HUES48 (cell line): ENCODE results near the gene RFX3.

ENCODE experiments used
- H3K27ac ChIP-seq: one replicate; pipeline ENCODE4 v1.7.0; 2013; ENCODE audit warnings: low read depth, low read length, inconsistent platforms
- H3K27me3 ChIP-seq: 2 replicates; pipeline ENCODE4 v1.6.1; 2013; ENCODE audit warnings: mild to moderate bottlenecking, low read length; ENCODE audit not compliant: control insufficient read depth, insufficient read depth
- H3K36me3 ChIP-seq: 2 replicates; pipeline ENCODE4 v1.6.1; 2013; ENCODE audit warnings: low read length; ENCODE audit not compliant: control insufficient read depth, insufficient read depth
- H3K4me1 ChIP-seq: 2 replicates; pipeline ENCODE4 v1.6.1; 2013; ENCODE audit warnings: mild to moderate bottlenecking, low read length; ENCODE audit not compliant: control insufficient read depth, insufficient read depth
- H3K4me3 ChIP-seq: 2 replicates; pipeline ENCODE4 v1.5.1; 2013; ENCODE audit warnings: mild to moderate bottlenecking, low read depth, low read length
- H3K9ac ChIP-seq: 2 replicates; pipeline ENCODE4 v1.6.1; 2013; ENCODE audit warnings: mild to moderate bottlenecking, low read depth, low read length, moderate library complexity
- H3K9me3 ChIP-seq: 2 replicates; pipeline ENCODE4 v1.6.1; 2013; ENCODE audit warnings: low read length; ENCODE audit not compliant: control insufficient read depth, insufficient read depth

Gene RFX3

GRCh38 chr9:3455717-3456116 is 70.1 kb downstream of the RFX3 start:
- Histone ChIP-seq H3K27me3 (no peaks in the 10 kb centered on the region), H3K4me1 (0 out of 2 replicates have a peak, but pooled peaks cover 6% of the 10 kb centered on the region), H3K9ac (no peak overlapping the region), H3K4me3 (no peak overlapping the region), H3K9me3 (no peaks in the 10 kb centered on the region), H3K27ac (no peak overlapping the region), H3K36me3 (no peaks in the 10 kb centered on the region)

- no peaks in the 10 kb centered on the region for H3K36me3 ChIP-seq
- H3K27ac ChIP-seq, result no peak overlapping the region
- no peaks in the 10 kb centered on the region for H3K9me3 ChIP-seq
- H3K9ac ChIP-seq, result no peak overlapping the region
- no peaks in the 10 kb centered on the region for H3K27me3 ChIP-seq
- H3K4me1 ChIP-seq, result 0 out of 2 replicates have a peak, but pooled peaks cover 6% of the 10 kb centered on the region
- H3K4me3 ChIP-seq, result no peak overlapping the region
Measured at GRCh38 chr9:3455094-3455493, 70.7 kb downstream of the RFX3 start.

- Histone ChIP-seq H3K9ac (no peak overlapping the region), H3K4me3 (no peak overlapping the region), H3K27ac (no peak overlapping the region), H3K36me3 (no peaks in the 10 kb centered on the region), H3K4me1 (0 out of 2 replicates have a peak, but pooled peaks cover 6% of the 10 kb centered on the region), H3K9me3 (no peaks in the 10 kb centered on the region), H3K27me3 (no peaks in the 10 kb centered on the region)
Measured at GRCh38 chr9:3451956-3452355, 73.8 kb downstream of the RFX3 start.

- Histone ChIP-seq H3K4me3 (no peak overlapping the region), H3K36me3 (no peaks in the 10 kb centered on the region), H3K27ac (no peak overlapping the region), H3K9ac (no peak overlapping the region), H3K4me1 (no peaks in the 10 kb centered on the region), H3K27me3 (no peaks in the 10 kb centered on the region), H3K9me3 (no peaks in the 10 kb centered on the region)
Measured at GRCh38 chr9:3447788-3448187, 78.0 kb downstream of the RFX3 start.

GRCh38 chr9:3447143-3447542 is 78.7 kb downstream of the RFX3 start:
- Histone ChIP-seq H3K9ac (no peak overlapping the region), H3K4me1 (no peaks in the 10 kb centered on the region), H3K27ac (no peak overlapping the region), H3K4me3 (no peak overlapping the region), H3K9me3 (no peaks in the 10 kb centered on the region), H3K36me3 (no peaks in the 10 kb centered on the region), H3K27me3 (no peaks in the 10 kb centered on the region)

DNA sequence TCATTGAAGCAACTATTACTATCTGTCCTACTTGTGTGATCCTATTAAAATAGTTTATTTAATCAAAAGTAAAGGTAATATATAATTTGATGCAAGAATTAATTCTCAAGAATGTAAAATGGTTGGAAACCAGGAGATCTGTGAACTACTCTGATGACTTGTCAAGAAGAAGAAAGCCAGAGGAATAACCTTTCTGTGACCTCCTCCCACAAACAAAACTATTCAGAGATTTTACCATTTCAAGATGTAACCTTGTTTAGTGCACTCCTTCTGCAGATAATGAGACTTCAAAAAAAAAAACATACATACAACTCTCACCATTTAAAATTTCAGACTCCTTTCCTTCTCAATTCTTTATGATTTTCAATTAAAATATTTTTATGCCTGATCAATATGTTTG is 79.5 kb downstream of the RFX3 start:
- Histone ChIP-seq H3K9ac (no peak overlapping the region), H3K4me3 (no peak overlapping the region), H3K27me3 (no peaks in the 10 kb centered on the region), H3K4me1 (no peaks in the 10 kb centered on the region), H3K9me3 (no peaks in the 10 kb centered on the region), H3K27ac (no peak overlapping the region), H3K36me3 (no peaks in the 10 kb centered on the region)

- Histone ChIP-seq H3K4me1 (no peaks in the 10 kb centered on the region; the same call in 1 of the 2 replicates), H3K36me3 (no peaks in the 10 kb centered on the region), H3K27ac (no peak overlapping the region), H3K9ac (no peak overlapping the region), H3K27me3 (no peaks in the 10 kb centered on the region), H3K4me3 (no peak overlapping the region), H3K9me3 (no peaks in the 10 kb centered on the region)
Measured at GRCh38 chr9:3444016-3444415, 81.8 kb downstream of the RFX3 start.

- Histone ChIP-seq H3K27me3 (no peaks in the 10 kb centered on the region), H3K9ac (no peak overlapping the region), H3K36me3 (no peaks in the 10 kb centered on the region), H3K4me1 (no peaks in the 10 kb centered on the region; the same call in 1 of the 2 replicates), H3K4me3 (no peak overlapping the region), H3K27ac (no peak overlapping the region), H3K9me3 (no peaks in the 10 kb centered on the region)
Measured at GRCh38 chr9:3441197-3441816, 84.5 kb downstream of the RFX3 start.

DNA sequence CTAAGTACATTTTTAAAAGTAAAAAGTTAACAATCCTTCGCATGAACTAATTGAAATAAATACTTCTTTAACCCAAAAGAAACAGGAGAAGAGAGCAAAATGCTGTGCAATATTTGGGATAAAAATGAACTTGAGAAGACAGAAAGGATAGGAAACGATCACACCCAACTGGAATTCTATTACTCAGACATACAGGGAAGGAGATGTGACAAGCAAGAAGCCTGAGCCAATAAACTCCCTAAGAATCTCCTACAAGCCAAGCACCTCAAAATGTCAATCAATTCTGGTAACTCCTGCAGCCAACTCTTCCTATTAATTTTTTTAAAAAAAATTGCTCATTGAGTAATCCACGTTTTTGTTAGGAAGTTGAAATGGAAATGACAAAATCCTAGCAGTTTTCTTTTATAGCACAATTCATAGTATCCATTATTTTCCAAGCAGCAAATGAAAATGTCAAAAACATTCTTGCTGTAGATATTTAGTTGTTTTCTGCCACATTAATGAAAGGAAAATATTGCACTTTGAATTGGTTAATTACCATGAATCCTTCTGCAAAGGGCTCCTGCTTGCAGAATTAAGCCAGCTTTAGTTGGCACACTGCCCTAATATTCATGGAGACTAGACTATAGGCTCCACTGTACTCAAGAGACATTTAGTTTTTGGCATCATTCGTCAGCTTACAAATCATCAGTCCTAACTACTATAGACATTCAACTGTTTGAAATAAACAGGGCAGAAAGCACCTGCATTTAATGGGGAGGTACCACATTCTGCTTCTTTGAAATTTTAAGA is 89.0 kb downstream of the RFX3 start:
- Histone ChIP-seq H3K9ac (no peak overlapping the region), H3K36me3 (no peaks in the 10 kb centered on the region), H3K27me3 (no peaks in the 10 kb centered on the region)

GRCh38 chr9:3435732-3436131 is 90.1 kb downstream of the RFX3 start:
- H3K9ac ChIP-seq, result no peak overlapping the region
- H3K4me3 ChIP-seq, result no peak overlapping the region
- no peak overlapping the region for H3K27ac ChIP-seq
- no peaks in the 10 kb centered on the region for H3K27me3 ChIP-seq
- no peaks in the 10 kb centered on the region for H3K36me3 ChIP-seq
- no peaks in the 10 kb centered on the region for H3K9me3 ChIP-seq
- H3K4me1 ChIP-seq, result no peaks in the 10 kb centered on the region; the same call in 1 of the 2 replicates

More for the DNA sequence above, 89.0 kb downstream of the RFX3 start:
- no peak overlapping the region for H3K27ac ChIP-seq
- no peaks in the 10 kb centered on the region; the same call in 1 of the 2 replicates for H3K4me1 ChIP-seq
- H3K9me3 ChIP-seq, result no peaks in the 10 kb centered on the region
- no peak overlapping the region for H3K4me3 ChIP-seq

GRCh38 chr9:3434594-3434993 is 91.2 kb downstream of the RFX3 start:
- H3K36me3 ChIP-seq, result no peaks in the 10 kb centered on the region
- H3K4me1 ChIP-seq, result no peaks in the 10 kb centered on the region
- no peaks in the 10 kb centered on the region for H3K27me3 ChIP-seq
- no peak overlapping the region for H3K4me3 ChIP-seq
- no peak overlapping the region for H3K9ac ChIP-seq
- H3K27ac ChIP-seq, result no peak overlapping the region
- no peaks in the 10 kb centered on the region for H3K9me3 ChIP-seq
